HG03378 (cell line): Measurements from ENCODE around the gene C19orf81.

Experiments used
- ATAC-seq: cut with Tn5 transposase; IDR thresholded peaks from one replicate; pipeline ENCODE4 v1.9.1; 2021; ENCODE audit warnings: mild to moderate bottlenecking, moderate library complexity; ENCODE audit not compliant: unreplicated experiment

Gene C19orf81

GRCh38 chr19:50708179-50708879, 59.1 kb downstream of the C19orf81 start:
- no peak for ATAC-seq
